Osteocyte (in vitro differentiated cells): ENCODE results near the gene RFNG. TPM values are rescaled to one million over a fixed set of nuclear protein-coding genes. Genes with fewer than 3 reads are reported as not detected.

Experiments
- DNase-seq: peaks from one replicate; pipeline ENCODE4 v3.0.0; 2021; ENCODE audit warnings: mixed read lengths; ENCODE audit not compliant: unreplicated experiment; ENCODE audit errors: extremely low spot score
- H3K27ac Mint-ChIP-seq: one replicate; pipeline ENCODE4 v1.8.0; 2021; ENCODE audit warnings: mild to moderate bottlenecking, mixed read lengths; ENCODE audit not compliant: unreplicated experiment
- H3K27me3 Mint-ChIP-seq: one replicate; pipeline ENCODE4 v1.8.0; 2021; ENCODE audit warnings: mixed read lengths; ENCODE audit not compliant: unreplicated experiment
- H3K36me3 Mint-ChIP-seq: one replicate; pipeline ENCODE4 v1.8.0; 2021; ENCODE audit warnings: mixed read lengths; ENCODE audit not compliant: unreplicated experiment
- H3K4me1 Mint-ChIP-seq: one replicate; pipeline ENCODE4 v1.8.0; 2021; ENCODE audit warnings: mixed read lengths; ENCODE audit not compliant: unreplicated experiment
- H3K4me3 Mint-ChIP-seq: one replicate; pipeline ENCODE4 v1.8.0; 2021; ENCODE audit warnings: mild to moderate bottlenecking, moderate library complexity, mixed read lengths; ENCODE audit not compliant: unreplicated experiment
- H3K9me3 Mint-ChIP-seq: one replicate; pipeline ENCODE4 v1.8.0; 2021; ENCODE audit warnings: mixed read lengths; ENCODE audit not compliant: unreplicated experiment
- total RNA-seq: library from RNA; stranded (reverse); gene quantifications from 2 replicates; pipeline ENCODE4 v1.2.1, GENCODE V29; 2021
- TF ChIP-seq, protein P1 (sequence below): fragments of 200-600 bp; sonication (generic); IDR thresholded peaks from 2 replicates; pipeline ENCODE4 v1.5.0; 2021; ENCODE audit warnings: antibody characterized with exemption, mild to moderate bottlenecking, moderate library complexity

Gene RFNG
- total RNA-seq, 1 donor from 2014 or later: 41.0 TPM

DNA sequence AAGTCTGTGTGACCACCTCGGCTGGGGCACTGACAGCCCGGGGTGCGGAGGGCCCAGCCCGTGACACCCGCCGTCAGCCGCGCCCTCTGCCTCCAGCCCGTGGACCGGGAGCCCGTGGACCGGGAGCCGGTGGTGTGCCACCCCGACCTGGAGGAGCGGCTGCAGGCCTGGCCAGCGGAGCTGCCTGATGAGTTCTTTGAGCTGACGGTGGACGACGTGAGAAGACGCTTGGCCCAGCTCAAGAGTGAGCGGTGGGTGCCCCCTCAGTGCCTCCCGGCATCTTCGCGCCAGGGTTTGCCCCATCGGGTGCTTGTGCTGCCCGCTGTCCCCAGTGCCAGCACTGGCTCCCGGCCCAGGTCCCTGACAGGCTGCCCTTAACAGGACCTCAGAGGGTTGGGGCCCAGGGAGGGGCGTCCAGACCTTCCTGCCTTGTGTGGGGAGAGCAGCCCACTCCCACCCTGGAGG, 42.6 kb downstream of the RFNG start:
- no peak overlapping the region for H3K4me3 Mint-ChIP-seq
- TF ChIP-seq, protein P1, sequence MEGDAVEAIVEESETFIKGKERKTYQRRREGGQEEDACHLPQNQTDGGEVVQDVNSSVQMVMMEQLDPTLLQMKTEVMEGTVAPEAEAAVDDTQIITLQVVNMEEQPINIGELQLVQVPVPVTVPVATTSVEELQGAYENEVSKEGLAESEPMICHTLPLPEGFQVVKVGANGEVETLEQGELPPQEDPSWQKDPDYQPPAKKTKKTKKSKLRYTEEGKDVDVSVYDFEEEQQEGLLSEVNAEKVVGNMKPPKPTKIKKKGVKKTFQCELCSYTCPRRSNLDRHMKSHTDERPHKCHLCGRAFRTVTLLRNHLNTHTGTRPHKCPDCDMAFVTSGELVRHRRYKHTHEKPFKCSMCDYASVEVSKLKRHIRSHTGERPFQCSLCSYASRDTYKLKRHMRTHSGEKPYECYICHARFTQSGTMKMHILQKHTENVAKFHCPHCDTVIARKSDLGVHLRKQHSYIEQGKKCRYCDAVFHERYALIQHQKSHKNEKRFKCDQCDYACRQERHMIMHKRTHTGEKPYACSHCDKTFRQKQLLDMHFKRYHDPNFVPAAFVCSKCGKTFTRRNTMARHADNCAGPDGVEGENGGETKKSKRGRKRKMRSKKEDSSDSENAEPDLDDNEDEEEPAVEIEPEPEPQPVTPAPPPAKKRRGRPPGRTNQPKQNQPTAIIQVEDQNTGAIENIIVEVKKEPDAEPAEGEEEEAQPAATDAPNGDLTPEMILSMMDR: no peak
- H3K9me3 Mint-ChIP-seq: no peaks in the 10 kb centered on the region
- H3K27me3 Mint-ChIP-seq: no peaks in the 10 kb centered on the region
- DNase-seq: no peak
- H3K27ac Mint-ChIP-seq: no peak overlapping the region
- H3K4me1 Mint-ChIP-seq: peaks cover 12% of the 10 kb centered on the region
- no peaks in the 10 kb centered on the region for H3K36me3 Mint-ChIP-seq

DNA sequence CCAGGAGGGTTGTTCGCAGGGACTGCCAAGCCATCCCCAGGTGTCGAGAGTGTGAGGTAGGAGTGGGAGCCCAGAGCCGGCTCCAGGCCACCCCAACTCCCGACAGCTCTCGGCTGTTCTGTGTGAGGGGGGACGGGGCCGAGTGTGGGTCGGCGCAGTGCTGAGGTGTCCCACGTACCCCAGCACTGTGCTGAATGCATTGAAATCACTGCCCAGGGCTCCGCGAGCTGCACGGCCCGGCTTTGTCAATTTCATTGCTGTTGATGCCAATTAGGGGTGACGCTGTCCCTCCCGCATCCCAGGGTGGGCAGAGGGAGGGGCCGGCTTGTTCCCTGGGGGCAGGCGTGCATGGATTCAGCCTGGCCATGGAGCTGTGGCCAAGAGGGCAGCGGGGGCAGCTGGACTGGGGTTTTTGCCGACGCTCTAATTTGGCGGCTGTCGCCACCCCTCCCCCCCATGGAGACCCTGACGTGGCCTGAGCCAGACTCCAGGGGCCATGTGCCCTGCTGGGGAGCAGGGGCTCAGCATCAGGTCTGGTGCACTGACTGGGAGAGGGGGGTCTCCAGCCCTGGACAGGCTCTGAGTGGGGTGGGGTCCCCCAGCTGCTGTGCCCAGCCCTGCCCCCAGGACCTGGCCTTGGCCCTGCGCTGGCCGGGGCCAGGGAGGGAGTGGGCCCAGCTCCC, 43.2 kb downstream of the RFNG start:
- no peak for DNase-seq
- Mint-ChIP-seq H3K4me1 (peaks cover 18% of the 10 kb centered on the region), H3K36me3 (no peaks in the 10 kb centered on the region), H3K27ac (no peak overlapping the region), H3K4me3 (no peak overlapping the region), H3K9me3 (no peaks in the 10 kb centered on the region), H3K27me3 (no peaks in the 10 kb centered on the region)
- TF ChIP-seq, protein P1: no peak

DNA sequence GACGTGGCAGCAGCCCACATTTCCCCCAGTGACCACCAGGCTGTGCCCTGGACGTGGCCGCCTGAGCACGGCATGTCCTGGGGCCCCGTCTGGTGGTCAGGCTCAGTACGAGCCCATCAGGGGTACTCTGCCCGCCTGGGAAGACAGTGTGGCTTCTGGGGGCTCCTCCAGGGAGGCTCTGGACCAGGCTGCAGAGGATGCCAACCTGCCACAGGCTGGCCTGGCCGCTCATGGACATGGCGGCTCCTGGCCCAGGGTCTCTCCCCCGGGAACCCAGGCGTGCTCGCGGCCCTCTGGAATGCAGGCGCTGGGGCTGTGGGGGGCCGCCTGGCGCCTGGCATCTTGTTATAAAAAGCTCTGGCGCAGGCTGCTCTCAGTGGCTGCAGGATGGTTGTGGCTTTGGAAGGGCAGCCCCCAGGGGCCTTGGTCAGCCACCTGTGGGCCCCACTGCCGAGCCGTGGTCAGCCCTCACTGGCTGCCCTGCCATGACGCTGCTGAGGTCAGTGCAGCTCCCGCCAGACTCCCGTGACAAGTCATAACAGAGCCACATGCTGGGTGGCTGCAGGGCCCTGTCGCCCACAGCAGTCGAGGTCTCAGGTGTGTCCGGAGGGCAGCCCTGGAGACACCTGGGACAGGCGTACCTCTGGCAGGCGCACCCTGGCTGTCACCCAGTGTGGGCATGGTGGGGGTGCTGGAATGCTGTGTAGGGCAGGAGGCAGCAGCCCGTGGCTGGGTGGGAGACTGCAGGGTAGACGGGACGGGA, 43.9 kb downstream of the RFNG start:
- TF ChIP-seq, protein P1: no peak
- Mint-ChIP-seq H3K4me3 (no peak overlapping the region), H3K36me3 (no peaks in the 10 kb centered on the region), H3K9me3 (no peaks in the 10 kb centered on the region), H3K4me1 (peaks cover 19% of the 10 kb centered on the region), H3K27ac (no peak overlapping the region), H3K27me3 (no peaks in the 10 kb centered on the region)
- DNase-seq: no peak

DNA sequence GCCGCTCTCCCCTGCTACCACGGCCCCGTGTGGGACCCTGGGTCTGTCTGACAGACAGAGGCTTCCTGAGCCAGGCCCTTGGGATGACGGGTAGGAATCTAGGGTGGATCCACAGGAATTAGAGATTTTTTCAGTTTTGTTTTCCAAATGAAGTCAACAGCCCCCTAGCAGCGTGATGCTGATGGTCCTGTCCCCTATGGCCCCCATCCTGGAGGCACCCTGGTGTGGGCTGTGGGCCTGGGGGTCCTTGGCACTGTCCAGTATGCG, 44.5 kb downstream of the RFNG start:
- Mint-ChIP-seq H3K36me3 (no peaks in the 10 kb centered on the region), H3K4me3 (no peak overlapping the region), H3K27me3 (no peaks in the 10 kb centered on the region), H3K9me3 (no peaks in the 10 kb centered on the region), H3K4me1 (peaks cover 19% of the 10 kb centered on the region), H3K27ac (no peak overlapping the region)
- no peak for DNase-seq
- TF ChIP-seq, protein P1: no peak

DNA sequence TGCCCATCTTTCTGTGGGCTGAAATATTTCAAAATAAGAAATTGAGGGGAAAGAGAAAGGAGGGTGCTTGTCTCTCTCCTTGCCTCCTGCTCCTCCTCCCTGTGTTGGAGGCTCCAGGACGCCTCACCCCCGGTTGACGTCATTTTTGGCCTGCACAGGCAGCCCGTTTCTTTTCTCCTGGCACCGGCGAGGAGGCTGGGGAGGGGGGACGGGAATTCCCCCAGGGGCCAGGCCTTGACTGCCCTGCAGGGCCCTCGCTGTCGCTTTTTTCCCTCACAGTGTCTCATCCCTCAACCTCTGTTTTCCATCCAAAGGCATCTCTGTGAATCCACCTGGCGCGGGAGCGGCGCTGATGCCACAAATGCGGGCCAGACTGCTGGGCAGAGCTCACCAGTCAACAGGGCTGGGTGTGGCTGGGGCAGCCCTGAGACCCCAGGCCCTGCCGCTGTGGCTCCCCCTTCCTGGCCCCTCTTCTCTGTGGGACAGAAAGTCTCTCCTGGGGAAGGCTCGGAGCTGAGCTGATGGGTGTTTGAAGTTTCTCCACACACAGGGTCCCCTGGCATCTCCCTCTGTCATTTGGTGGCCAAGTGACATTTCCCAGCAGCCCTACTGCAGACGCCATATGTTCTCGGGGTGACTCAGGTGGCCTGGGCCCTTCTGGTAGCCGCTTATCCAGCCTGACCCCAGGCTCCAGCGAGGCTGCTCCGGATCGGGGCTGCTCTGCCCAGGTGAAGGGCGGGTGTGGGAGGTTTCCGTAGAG, 45.0 kb downstream of the RFNG start:
- no peak for DNase-seq
- H3K4me1 Mint-ChIP-seq: peaks cover 19% of the 10 kb centered on the region
- TF ChIP-seq, protein P1: no peak
- no peaks in the 10 kb centered on the region for H3K9me3 Mint-ChIP-seq
- H3K27me3 Mint-ChIP-seq: no peaks in the 10 kb centered on the region
- H3K36me3 Mint-ChIP-seq: no peaks in the 10 kb centered on the region
- no peak overlapping the region for H3K27ac Mint-ChIP-seq
- no peak overlapping the region for H3K4me3 Mint-ChIP-seq
